GM20000 (cell line): ENCODE results near the gene COX4I1.

Experiments
- DNase-seq: peaks from one replicate; pipeline ENCODE4 v3.0.0; 2012; ENCODE audit warnings: low spot score
- TF ChIP-seq, protein P1 (sequence below): IDR thresholded peaks from 2 replicates; pipeline ENCODE4 v1.5.1; 2012; ENCODE audit warnings: mild to moderate bottlenecking, control low read depth; ENCODE audit errors: extremely low read depth, missing control alignments

The COX4I1 gene

GRCh38 chr16:85788819-85789218, 10.7 kb upstream of the COX4I1 start:
- TF ChIP-seq, protein P1, sequence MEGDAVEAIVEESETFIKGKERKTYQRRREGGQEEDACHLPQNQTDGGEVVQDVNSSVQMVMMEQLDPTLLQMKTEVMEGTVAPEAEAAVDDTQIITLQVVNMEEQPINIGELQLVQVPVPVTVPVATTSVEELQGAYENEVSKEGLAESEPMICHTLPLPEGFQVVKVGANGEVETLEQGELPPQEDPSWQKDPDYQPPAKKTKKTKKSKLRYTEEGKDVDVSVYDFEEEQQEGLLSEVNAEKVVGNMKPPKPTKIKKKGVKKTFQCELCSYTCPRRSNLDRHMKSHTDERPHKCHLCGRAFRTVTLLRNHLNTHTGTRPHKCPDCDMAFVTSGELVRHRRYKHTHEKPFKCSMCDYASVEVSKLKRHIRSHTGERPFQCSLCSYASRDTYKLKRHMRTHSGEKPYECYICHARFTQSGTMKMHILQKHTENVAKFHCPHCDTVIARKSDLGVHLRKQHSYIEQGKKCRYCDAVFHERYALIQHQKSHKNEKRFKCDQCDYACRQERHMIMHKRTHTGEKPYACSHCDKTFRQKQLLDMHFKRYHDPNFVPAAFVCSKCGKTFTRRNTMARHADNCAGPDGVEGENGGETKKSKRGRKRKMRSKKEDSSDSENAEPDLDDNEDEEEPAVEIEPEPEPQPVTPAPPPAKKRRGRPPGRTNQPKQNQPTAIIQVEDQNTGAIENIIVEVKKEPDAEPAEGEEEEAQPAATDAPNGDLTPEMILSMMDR: no peak
- DNase-seq: no peak

GRCh38 chr16:85789773-85790172, 9.7 kb upstream of the COX4I1 start:
- TF ChIP-seq, protein P1: no peak
- DNase-seq: no peak

DNA sequence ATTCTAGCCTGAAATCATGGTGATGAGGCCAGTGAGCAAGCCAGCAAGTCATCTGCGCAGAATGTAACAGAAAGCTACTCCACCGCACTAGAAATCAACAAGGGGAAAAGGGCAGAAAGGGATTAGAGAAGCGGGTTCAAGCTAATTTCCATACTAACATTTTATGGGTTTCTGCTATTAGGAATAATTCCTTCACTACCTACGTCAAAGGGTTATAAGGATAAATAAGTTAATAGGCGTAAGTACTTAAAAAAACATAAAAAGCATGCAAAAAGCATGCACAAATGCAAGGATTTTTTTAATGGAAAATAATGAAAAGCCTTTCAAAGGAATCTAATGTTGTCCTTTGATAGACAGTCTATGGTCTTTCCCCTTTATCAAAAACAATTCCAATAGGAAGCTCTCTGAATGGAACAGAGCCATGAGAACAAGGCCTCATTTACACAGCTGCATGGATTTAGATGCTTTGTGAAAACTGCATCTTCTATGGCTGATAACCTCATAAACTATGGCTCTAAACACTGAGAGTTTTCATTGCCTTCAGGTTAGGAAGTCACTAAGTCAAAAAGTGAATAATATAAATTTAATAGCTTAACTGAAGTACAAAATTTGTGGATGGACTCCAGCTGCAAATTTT, 5.7 kb upstream of the COX4I1 start:
- DNase-seq: no peak
- TF ChIP-seq, protein P1: no peak

DNA sequence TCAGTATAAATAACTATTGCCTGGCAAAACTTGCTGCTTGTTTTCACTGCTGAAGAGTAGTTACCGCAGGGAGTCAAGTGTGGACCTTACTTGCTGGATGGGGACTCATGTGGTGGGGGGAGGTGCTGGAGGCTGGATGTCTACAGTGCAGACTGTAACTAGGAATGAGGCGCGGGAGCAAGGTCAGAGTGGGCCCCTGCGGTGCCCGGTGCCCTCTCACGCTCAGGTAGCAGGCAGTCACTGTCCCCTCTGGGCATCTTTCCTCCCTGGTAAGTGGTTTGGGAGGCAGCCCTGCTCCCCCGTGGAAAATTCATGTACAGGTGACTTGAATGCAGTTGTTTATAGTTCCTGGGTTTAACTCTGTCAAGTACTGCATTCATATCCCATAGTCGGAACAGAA, 4.8 kb upstream of the COX4I1 start:
- no peak for DNase-seq
- TF ChIP-seq, protein P1: no peak

DNA sequence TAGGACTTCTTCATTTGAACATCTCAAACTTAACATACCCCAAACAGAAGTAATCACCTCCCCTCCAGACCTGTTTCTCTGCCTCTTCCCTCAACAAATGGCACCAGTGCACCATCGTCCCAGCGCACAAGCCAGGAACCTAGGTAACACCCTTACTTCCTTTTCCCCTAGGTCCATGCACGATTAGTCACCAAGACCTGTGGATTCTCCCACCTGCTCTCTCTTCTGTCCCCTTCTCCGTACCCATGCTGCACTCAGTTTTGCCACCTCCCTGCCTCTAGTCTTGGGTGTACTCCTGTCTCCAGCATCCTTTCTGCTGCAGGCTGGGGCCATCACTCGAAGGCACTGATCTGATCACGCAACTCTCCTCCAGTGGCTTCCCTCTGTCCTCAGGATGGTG, 3.3 kb upstream of the COX4I1 start:
- TF ChIP-seq, protein P1: no peak

DNA sequence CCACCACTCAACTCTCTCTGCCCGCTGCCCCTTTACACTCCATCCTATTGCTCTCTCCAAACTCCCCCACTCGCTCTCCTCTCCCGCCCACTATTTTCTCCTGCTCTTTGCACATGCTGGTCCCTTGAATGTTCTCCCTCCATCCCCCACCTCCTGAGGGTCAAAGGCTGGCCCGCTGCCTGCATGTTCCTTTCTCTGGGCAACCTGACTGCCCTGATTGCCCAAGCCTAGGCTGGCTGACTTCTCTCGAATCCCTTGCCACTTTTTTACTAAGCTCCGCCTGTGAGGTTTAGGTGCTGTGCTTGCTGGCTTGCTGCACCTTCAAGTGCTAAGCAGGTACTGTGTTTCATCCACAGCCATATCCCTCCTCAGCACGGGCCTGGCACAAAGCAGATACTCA, 2.9 kb upstream of the COX4I1 start:
- TF ChIP-seq, protein P1: no peak
- no peak for DNase-seq

More for the DNA sequence above, 3.3 kb upstream of the COX4I1 start:
- DNase-seq: no peak

- no peak for DNase-seq
- TF ChIP-seq, protein P1: no peak
These were observed 1.2 kb upstream of the COX4I1 start for GRCh38 chr16:85798283-85798776.
